OCI-LY7 (cell line): ENCODE measurements around the gene FAM174A. TPM values are rescaled to one million over a fixed set of nuclear protein-coding genes. Genes with fewer than 3 reads are reported as not detected.

Source experiments
- BruUV-seq: library from RNA; stranded (reverse); fragments of 400-500 nt; replicated peaks from 2 replicates; lab custom pipeline; 2021; lab: Mats Ljungman, UMichigan
- CTCF ChIA-PET: fragments of 300-600 bp; sonication (Branson Sonifier 250); formaldehyde crosslinking; loops from one replicate; lab custom pipeline; 2022; ENCODE audit warnings: antibody characterized with exemption; ENCODE audit not compliant: unreplicated experiment; lab: Charles Lee
- POLR2A ChIA-PET: fragments of 300-600 bp; sonication (Branson Sonifier 250); formaldehyde crosslinking; loops from one replicate; lab custom pipeline; 2022; ENCODE audit warnings: antibody characterized with exemption; lab: Charles Lee
- DNase-seq: peaks from one replicate; pipeline ENCODE4 v3.0.0-alpha.2; 2015; ENCODE audit warnings: low spot score
- H2AFZ ChIP-seq: fragments of 200-600 bp; sonication (generic), shearing (Covaris generic); 2 replicates; pipeline ENCODE4 v1.6.1; 2014; ENCODE audit warnings: mild to moderate bottlenecking, antibody characterized with exemption, low read length, moderate library complexity
- H3K27ac ChIP-seq: fragments of 200-600 bp; sonication (generic); 2 replicates; pipeline ENCODE4 v1.5.1; 2014; ENCODE audit warnings: mixed run types, low read depth, mild to moderate bottlenecking, moderate library complexity, low read length, inconsistent platforms; ENCODE audit not compliant: poor library complexity, severe bottlenecking
- H3K36me3 ChIP-seq: fragments of 200-600 bp; sonication (generic); 2 replicates; pipeline ENCODE4 v1.6.1; 2014; ENCODE audit warnings: mild to moderate bottlenecking, antibody characterized with exemption, low read length, moderate library complexity, mixed read lengths; ENCODE audit not compliant: insufficient read depth
- H3K4me1 ChIP-seq: fragments of 200-600 bp; sonication (generic); 2 replicates; pipeline ENCODE4 v1.5.1; 2014; ENCODE audit warnings: mild to moderate bottlenecking, low read length; ENCODE audit not compliant: insufficient read depth, poor library complexity, severe bottlenecking
- H3K4me2 ChIP-seq: fragments of 200-600 bp; sonication (generic); 2 replicates; pipeline ENCODE4 v1.6.1; 2014; ENCODE audit warnings: mild to moderate bottlenecking, low read length
- H3K4me3 ChIP-seq: fragments of 200-600 bp; sonication (generic); 2 replicates; pipeline ENCODE4 v1.5.1; 2014; ENCODE audit warnings: mild to moderate bottlenecking, low read depth, low read length; ENCODE audit not compliant: poor library complexity, severe bottlenecking
- H3K79me2 ChIP-seq: fragments of 200-600 bp; sonication (generic); 2 replicates; pipeline ENCODE4 v1.6.1; 2016; ENCODE audit warnings: low read depth, mild to moderate bottlenecking, low read length, moderate library complexity, mixed read lengths; ENCODE audit not compliant: insufficient read depth
- H3K9me2 ChIP-seq: fragments of 200-600 bp; sonication (generic); 2 replicates; pipeline ENCODE4 v1.6.1; 2016; ENCODE audit warnings: mild to moderate bottlenecking, low read length, mixed read lengths; ENCODE audit not compliant: insufficient read depth
- H3K9me3 ChIP-seq: fragments of 200-600 bp; sonication (generic); 2 replicates; pipeline ENCODE4 v1.6.1; 2014; ENCODE audit warnings: mild to moderate bottlenecking, mixed run types, low read length, mixed read lengths
- H4K20me1 ChIP-seq: fragments of 200-600 bp; sonication (generic); 2 replicates; pipeline ENCODE4 v1.6.1; 2014; ENCODE audit warnings: mild to moderate bottlenecking, antibody characterized with exemption, low read length, moderate library complexity, mixed read lengths; ENCODE audit not compliant: insufficient read depth
- CTCF ChIP-seq: fragments of 200-600 bp; sonication (generic); conservative IDR thresholded peaks from 2 replicates; pipeline ENCODE4 v1.5.1; 2014; ENCODE audit warnings: mild to moderate bottlenecking, antibody characterized with exemption, low read length, moderate library complexity, mixed read lengths
- EZH2phosphoT487 ChIP-seq: fragments of 200-600 bp; sonication (generic); IDR thresholded peaks from 2 replicates; pipeline ENCODE4 v1.6.1; 2018; ENCODE audit warnings: low read depth, borderline replicate concordance, mild to moderate bottlenecking, mixed run types, antibody characterized with exemption, low read length, moderate library complexity, mixed read lengths
- intact Hi-C: fragments of 100-400 bp; cut with micrococcal nuclease; formaldehyde crosslinking; loops from one replicate; pipeline ENCODE4 v1.10.0; 2022; ENCODE audit not compliant: unreplicated experiment
- total RNA-seq, 2 experiments: library from RNA; depleted of rRNA in 1 of 2; stranded (reverse); fragments of >200 nt in 1 of 2; shearing (Covaris generic) in 1 of 2; gene quantifications; 2 replicates each; pipeline ENCODE4 v1.2.3, GENCODE V29; 2014 to 2022

Gene FAM174A
- total RNA-seq, 2 experiments from 2014 or later: 1.2 to 6.3 TPM

GRCh38 chr5:100496296-100496695 lies 38.9 kb upstream of the FAM174A start:
- CTCF ChIA-PET: no interaction called here
- no peaks in the 10 kb centered on the region for H3K9me3 ChIP-seq
- POLR2A ChIA-PET: no interaction called here
- no peak overlapping the region for H3K4me2 ChIP-seq
- H4K20me1 ChIP-seq: no peaks in the 10 kb centered on the region
- no peak for TF ChIP-seq EZH2phosphoT487
- TF ChIP-seq CTCF: no peak
- no TSS peak for BruUV-seq
- no peak overlapping the region for H2AFZ ChIP-seq
- H3K36me3 ChIP-seq: no peaks in the 10 kb centered on the region
- DNase-seq: no peak
- no peaks in the 10 kb centered on the region for H3K4me1 ChIP-seq
- no peak overlapping the region for H3K4me3 ChIP-seq
- no peak overlapping the region for H3K27ac ChIP-seq
- no peaks in the 10 kb centered on the region for H3K79me2 ChIP-seq
- intact Hi-C loops: no loop called here
- H3K9me2 ChIP-seq: no peaks in the 10 kb centered on the region

GRCh38 chr5:100502684-100503083 lies 32.5 kb upstream of the FAM174A start:
- Histone ChIP-seq H3K27ac (no peak overlapping the region), H3K4me2 (no peak overlapping the region), H3K9me2 (no peaks in the 10 kb centered on the region), H4K20me1 (no peaks in the 10 kb centered on the region), H3K4me1 (no peaks in the 10 kb centered on the region), H3K9me3 (no peaks in the 10 kb centered on the region), H3K4me3 (no peak overlapping the region), H3K79me2 (no peaks in the 10 kb centered on the region), H3K36me3 (no peaks in the 10 kb centered on the region), H2AFZ (no peak overlapping the region)
- ChIA-PET CTCF (no interaction called here), POLR2A (no interaction called here)
- TF ChIP-seq CTCF (no peak), EZH2phosphoT487 (no peak)
- intact Hi-C loops: no loop called here
- no peak for DNase-seq
- no TSS peak for BruUV-seq

- TF ChIP-seq EZH2phosphoT487 (no peak), CTCF (no peak)
- Histone ChIP-seq H3K27ac (no peak overlapping the region), H3K79me2 (no peaks in the 10 kb centered on the region), H3K4me3 (no peak overlapping the region), H3K9me2 (no peaks in the 10 kb centered on the region), H2AFZ (no peak overlapping the region), H3K9me3 (no peaks in the 10 kb centered on the region), H3K4me1 (no peaks in the 10 kb centered on the region), H3K4me2 (no peak overlapping the region), H3K36me3 (no peaks in the 10 kb centered on the region), H4K20me1 (no peaks in the 10 kb centered on the region)
- no peak for DNase-seq
- ChIA-PET POLR2A (no interaction called here), CTCF (no interaction called here)
- intact Hi-C loops: no loop called here
- no TSS peak for BruUV-seq
These were observed 29.0 kb upstream of the FAM174A start for GRCh38 chr5:100505984-100506670.
